AG04449 (cell line): Measurements from ENCODE around the gene BBX.

Source experiments
- CTCF ChIA-PET: fragments of 350-600 bp; formaldehyde crosslinking; extraction: SDS; loops from one replicate; lab custom pipeline; 2021; ENCODE audit warnings: antibody characterized with exemption; lab: Yijun Ruan, JAX
- POLR2A ChIA-PET: fragments of 400-600, 350-600 bp; formaldehyde crosslinking; extraction: SDS; loops from one replicate; lab custom pipeline; 2020; ENCODE audit warnings: antibody characterized with exemption, inconsistent platforms; lab: Yijun Ruan, JAX
- DNase-seq: peaks from one replicate; pipeline ENCODE4 v3.0.0-alpha.2; 2010; ENCODE audit warnings: low read depth, low spot score
- H3K4me3 ChIP-seq: 2 replicates; pipeline ENCODE4 v1.5.1; 2011; ENCODE audit warnings: low read depth, mild to moderate bottlenecking, control low read depth, low read length
- TF ChIP-seq, protein P1 (sequence below): IDR thresholded peaks from one replicate; pipeline ENCODE4 v1.5.1; 2011; ENCODE audit warnings: mild to moderate bottlenecking, moderate library complexity, low read length, control low read depth, inconsistent platforms; ENCODE audit not compliant: insufficient read depth; ENCODE audit errors: missing control alignments

The BBX gene

DNA sequence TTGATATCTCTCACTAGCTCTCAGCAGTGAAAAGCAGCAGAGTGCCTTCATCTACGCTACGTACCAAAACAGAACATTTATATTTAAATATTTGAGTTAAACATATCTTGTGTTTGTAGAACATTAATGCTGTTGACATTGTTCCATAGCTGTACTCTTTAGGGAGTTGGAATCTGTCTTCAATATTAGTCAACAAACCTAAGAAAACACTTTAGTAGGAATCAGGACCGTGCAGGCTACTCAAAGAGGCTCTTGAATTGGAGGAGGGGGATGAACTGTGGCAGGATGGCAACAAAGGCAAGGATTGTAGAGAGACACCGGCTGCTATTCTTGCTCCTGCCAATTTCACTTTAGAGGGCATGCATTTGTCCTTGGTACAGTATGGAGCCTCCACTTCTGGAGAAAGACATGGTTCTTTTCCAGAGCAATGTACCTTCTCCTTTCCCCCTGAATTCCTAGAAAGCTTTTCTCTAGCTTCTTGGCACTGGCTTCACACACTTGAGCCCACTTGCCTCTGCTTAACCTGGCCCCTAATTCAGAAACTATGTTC, 302.1 kb downstream of the BBX start:
- H3K4me3 ChIP-seq = no peak overlapping the region
- TF ChIP-seq, protein P1, sequence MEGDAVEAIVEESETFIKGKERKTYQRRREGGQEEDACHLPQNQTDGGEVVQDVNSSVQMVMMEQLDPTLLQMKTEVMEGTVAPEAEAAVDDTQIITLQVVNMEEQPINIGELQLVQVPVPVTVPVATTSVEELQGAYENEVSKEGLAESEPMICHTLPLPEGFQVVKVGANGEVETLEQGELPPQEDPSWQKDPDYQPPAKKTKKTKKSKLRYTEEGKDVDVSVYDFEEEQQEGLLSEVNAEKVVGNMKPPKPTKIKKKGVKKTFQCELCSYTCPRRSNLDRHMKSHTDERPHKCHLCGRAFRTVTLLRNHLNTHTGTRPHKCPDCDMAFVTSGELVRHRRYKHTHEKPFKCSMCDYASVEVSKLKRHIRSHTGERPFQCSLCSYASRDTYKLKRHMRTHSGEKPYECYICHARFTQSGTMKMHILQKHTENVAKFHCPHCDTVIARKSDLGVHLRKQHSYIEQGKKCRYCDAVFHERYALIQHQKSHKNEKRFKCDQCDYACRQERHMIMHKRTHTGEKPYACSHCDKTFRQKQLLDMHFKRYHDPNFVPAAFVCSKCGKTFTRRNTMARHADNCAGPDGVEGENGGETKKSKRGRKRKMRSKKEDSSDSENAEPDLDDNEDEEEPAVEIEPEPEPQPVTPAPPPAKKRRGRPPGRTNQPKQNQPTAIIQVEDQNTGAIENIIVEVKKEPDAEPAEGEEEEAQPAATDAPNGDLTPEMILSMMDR = no peak
- POLR2A ChIA-PET = no interaction called here
- DNase-seq = no peak
- CTCF ChIA-PET = interaction anchor here (1.6 kb wide), 1 partner anchor 15 kb away, joined by 7 read pairs; no protein-coding TSS in a partner anchor

DNA sequence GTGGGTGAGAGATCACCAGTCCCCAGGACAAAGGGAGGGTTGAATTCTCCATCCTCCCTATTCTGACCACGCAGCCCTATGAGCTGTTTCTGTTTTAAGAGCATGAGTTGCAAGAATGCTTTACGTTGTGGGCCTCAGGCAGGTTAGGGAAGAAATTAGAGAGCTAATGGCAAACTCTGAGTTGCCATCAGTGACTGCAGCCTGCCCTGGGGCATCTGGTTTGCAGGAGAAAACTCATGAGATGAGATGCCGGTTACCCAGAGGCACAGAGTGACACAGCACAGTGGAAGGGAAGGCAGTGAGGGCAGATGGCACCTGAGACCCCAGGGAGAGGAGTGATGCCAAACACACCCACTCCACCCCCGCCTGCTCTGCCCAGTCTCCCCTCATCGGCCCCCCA, 302.8 kb downstream of the BBX start:
- ChIA-PET CTCF (interaction anchor here (1.6 kb wide), 1 partner anchor 14 kb away, joined by 7 read pairs; no protein-coding TSS in a partner anchor), POLR2A (no interaction called here)
- TF ChIP-seq, protein P1 = no peak
- H3K4me3 ChIP-seq = no peak overlapping the region
- DNase-seq = no peak

DNA sequence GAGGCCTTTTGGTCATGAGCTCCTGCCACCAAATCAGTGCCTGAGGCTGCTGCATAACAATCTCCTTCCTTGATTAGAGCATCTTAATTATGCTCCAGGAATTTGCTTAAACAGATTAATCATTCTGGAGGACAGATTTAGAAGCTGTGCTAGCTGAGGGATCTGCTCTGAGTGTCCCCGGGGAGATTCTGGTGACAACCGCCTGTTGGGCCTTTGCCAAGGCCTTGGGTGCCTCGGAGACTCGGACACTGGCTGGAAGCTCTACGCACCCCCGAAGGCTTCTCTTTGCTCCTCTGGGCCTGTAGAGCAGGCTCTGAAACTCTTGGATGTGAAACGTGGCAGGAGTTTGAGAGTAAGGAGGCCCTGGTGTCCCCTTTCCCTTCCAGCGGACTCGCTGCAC, 304.0 kb downstream of the BBX start:
- ChIA-PET POLR2A (no interaction called here), CTCF (no interaction called here)
- DNase-seq = no peak
- H3K4me3 ChIP-seq = no peak overlapping the region
- TF ChIP-seq, protein P1 = no peak

DNA sequence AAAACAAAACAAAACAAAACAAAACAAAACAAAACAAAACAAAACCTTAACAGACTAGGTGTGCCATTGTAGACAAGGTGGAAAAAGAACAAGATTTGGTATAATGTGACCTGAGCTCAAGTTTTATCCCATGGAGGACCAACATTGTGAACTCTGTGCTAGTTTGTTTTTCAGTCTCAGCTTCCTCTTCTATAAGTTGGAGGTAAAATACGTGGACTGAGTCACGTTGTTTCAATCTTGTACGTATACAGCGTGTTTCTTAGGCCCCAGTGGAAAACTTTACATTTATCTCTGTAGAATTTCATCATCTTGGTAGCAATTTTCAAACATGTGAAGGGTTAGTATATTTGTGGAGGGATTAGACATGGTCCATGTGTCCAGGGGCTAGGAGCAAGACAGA, 306.4 kb downstream of the BBX start:
- TF ChIP-seq, protein P1 = no peak
- POLR2A ChIA-PET = no interaction called here
- no peak for DNase-seq
- no peak overlapping the region for H3K4me3 ChIP-seq
- CTCF ChIA-PET = interaction anchor here (2.1 kb wide), 1 partner anchor 17 kb away, joined by 9 read pairs; no protein-coding TSS in a partner anchor

DNA sequence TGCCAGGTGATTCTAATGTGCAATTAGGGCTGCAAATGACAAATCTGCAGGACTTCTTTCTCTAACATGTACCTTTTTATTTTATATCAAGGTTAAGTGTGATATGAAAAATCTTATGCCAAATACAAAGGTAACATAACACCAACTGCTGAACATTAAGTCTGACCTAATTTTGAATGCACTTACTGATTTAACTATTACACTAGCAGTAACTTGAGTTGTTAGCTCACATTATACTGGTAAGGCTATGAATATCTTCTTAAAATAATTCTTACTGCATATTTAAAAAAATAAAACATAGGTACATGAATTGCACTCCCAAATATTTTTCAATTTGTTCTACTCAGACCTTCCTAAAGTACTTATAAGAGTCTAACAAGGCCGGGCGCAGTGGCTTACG, 308.8 kb downstream of the BBX start:
- H3K4me3 ChIP-seq = no peak overlapping the region
- TF ChIP-seq, protein P1 = no peak
- ChIA-PET CTCF (interaction anchor here (1.4 kb wide), 1 partner anchor 9 kb away, joined by 8 read pairs; no protein-coding TSS in a partner anchor), POLR2A (no interaction called here)
- no peak for DNase-seq

DNA sequence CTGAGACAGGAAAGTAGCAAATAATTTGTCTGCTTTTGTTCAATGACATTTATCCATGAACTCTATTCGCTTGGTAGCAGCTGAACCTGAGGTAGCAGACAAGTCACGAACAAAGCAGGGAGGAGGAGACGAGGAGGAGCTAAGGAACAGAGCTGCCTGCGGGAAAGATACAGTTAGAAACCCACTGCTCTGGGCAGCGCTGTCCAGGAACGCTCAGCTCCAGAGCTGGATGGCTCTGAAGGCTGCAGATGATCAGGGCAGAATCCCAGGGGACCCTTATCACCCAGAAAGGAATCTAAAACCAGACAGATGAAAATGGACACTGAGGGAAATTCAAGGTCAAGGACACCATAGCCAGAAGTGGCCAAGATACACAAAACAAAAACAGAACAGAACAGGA, 310.3 kb downstream of the BBX start:
- POLR2A ChIA-PET = no interaction called here
- TF ChIP-seq, protein P1 = no peak
- no peak for DNase-seq
- CTCF ChIA-PET = interaction anchor here (0.8 to 2.6 kb wide), 4 partner anchors 8 to 22 kb away, joined by 3 to 14 read pairs (median 6); no protein-coding TSS in a partner anchor
- no peak overlapping the region for H3K4me3 ChIP-seq
